PC-9 (cell line): Measurements from ENCODE around the gene ATG3. TPM values are rescaled to one million over a fixed set of nuclear protein-coding genes. Genes with fewer than 3 reads are reported as not detected.

Source experiments
- BruUV-seq: library from RNA; stranded (reverse); fragments of 400-500 nt; replicated peaks from 2 replicates; lab custom pipeline; 2021; lab: Mats Ljungman, UMichigan
- CTCF ChIA-PET: fragments of 300-600 bp; sonication (Branson Sonifier 250); formaldehyde crosslinking; loops from one replicate; lab custom pipeline; 2022; ENCODE audit warnings: antibody characterized with exemption; lab: Charles Lee
- POLR2A ChIA-PET: fragments of 300-600 bp; sonication (Branson Sonifier 250); formaldehyde crosslinking; loops from one replicate; lab custom pipeline; 2022; ENCODE audit warnings: antibody characterized with exemption; ENCODE audit not compliant: unreplicated experiment; lab: Charles Lee
- DNase-seq, 2 experiments: peaks; one replicate each; pipeline versions ENCODE4 v3.0.0 to v3.0.0-alpha.2; 2015 to 2022; ENCODE audit warnings: mixed read lengths in 1 of 2
- H2AFZ ChIP-seq: fragments of 200-600 bp; sonication (generic); 2 replicates; pipeline ENCODE4 v1.8.1; 2017; ENCODE audit warnings: antibody characterized with exemption
- H3F3A ChIP-seq: fragments of 200-600 bp; sonication (generic); 2 replicates; pipeline ENCODE4 v1.8.1; 2017; ENCODE audit warnings: antibody characterized with exemption, mild to moderate bottlenecking, low read depth; ENCODE audit not compliant: insufficient read depth
- H3K27ac ChIP-seq: fragments of 200-600 bp; sonication (generic); 2 replicates; pipeline ENCODE4 v1.6.1; 2016; ENCODE audit warnings: mixed run types
- H3K27me3 ChIP-seq: fragments of 200-600 bp; sonication (generic); 2 replicates; pipeline ENCODE4 v1.6.1; 2016; ENCODE audit warnings: low read depth, mixed run types; ENCODE audit not compliant: insufficient read depth
- H3K36me3 ChIP-seq: fragments of 200-600 bp; sonication (generic); 2 replicates; pipeline ENCODE4 v1.6.1; 2016; ENCODE audit warnings: low read depth, mixed run types
- H3K4me1 ChIP-seq: fragments of 200-600 bp; sonication (generic); replicated peaks from 2 replicates; pipeline ENCODE4 v1.6.1; 2016; ENCODE audit warnings: mixed run types; ENCODE audit not compliant: insufficient read depth
- H3K4me2 ChIP-seq: fragments of 200-600 bp; sonication (generic); 2 replicates; pipeline ENCODE4 v1.6.1; 2017; ENCODE audit warnings: mixed run types
- H3K4me3 ChIP-seq: fragments of 200-600 bp; sonication (generic); 2 replicates; pipeline ENCODE4 v1.6.1; 2016; ENCODE audit warnings: mixed run types
- H3K79me2 ChIP-seq: fragments of 200-600 bp; sonication (generic); 2 replicates; pipeline ENCODE4 v1.6.1; 2017; ENCODE audit warnings: low read depth, mixed run types
- H3K9me2 ChIP-seq: fragments of 200-600 bp; sonication (generic); 2 replicates; pipeline ENCODE4 v1.8.1; 2017; ENCODE audit warnings: mild to moderate bottlenecking; ENCODE audit not compliant: insufficient read depth
- H3K9me3 ChIP-seq: fragments of 200-600 bp; sonication (generic); 2 replicates; pipeline ENCODE4 v1.8.1; 2016; ENCODE audit warnings: low read depth; ENCODE audit not compliant: insufficient read depth
- H4K20me1 ChIP-seq: fragments of 200-600 bp; sonication (generic); 2 replicates; pipeline ENCODE4 v1.8.1; 2017; ENCODE audit not compliant: insufficient read depth
- CTCF ChIP-seq: fragments of 200-600 bp; sonication (generic); conservative IDR thresholded peaks from 2 replicates; pipeline ENCODE4 v1.6.1; 2017; ENCODE audit warnings: mixed run types, antibody characterized with exemption, mild to moderate bottlenecking, moderate library complexity
- EZH2 ChIP-seq: fragments of 200-600 bp; sonication (generic); IDR thresholded peaks from 2 replicates; pipeline ENCODE4 v1.8.0; 2017; ENCODE audit warnings: antibody characterized with exemption, low read depth
- intact Hi-C: fragments of 100-400 bp; cut with micrococcal nuclease; formaldehyde crosslinking; loops from one replicate; pipeline ENCODE4 v1.10.0; 2022; ENCODE audit not compliant: unreplicated experiment
- total RNA-seq: library from RNA; stranded (reverse); gene quantifications from 2 replicates; pipeline ENCODE4 v1.2.3, GENCODE V29; 2021

The ATG3 gene
- total RNA-seq, 1 experiment from 2014 or later = 68.9 TPM

DNA sequence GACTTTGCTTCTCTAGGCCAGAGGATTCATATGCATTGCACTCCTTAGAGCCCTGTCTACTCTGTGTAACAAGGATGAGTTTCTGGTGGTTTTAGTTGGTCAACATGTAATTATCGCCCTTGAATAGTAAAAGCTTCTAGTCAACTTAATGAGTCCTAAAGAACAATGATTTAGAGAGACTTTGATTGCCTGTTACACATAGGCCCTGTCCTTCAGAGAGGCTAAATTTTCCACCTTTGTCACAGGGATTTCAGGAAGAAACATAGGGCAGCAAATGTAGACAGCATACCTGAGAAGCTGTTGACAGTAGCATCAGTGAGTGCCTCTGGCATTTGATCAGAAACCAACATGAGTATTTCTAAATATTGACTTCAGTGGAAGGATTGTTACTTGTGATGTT is 69.6 kb downstream of the ATG3 start:
- peaks cover 5% of the 10 kb centered on the region; the same call in 1 of the 2 replicates for H3K27me3 ChIP-seq
- H3K4me3 ChIP-seq = no peak overlapping the region
- no peak overlapping the region for H2AFZ ChIP-seq
- intact Hi-C loops = no loop called here
- H3K36me3 ChIP-seq = no peaks in the 10 kb centered on the region
- no TSS peak for BruUV-seq
- CTCF ChIA-PET = no interaction called here
- POLR2A ChIA-PET = no interaction called here
- no peaks in the 10 kb centered on the region; the same call in 1 of the 2 replicates for H3K9me2 ChIP-seq
- no peaks in the 10 kb centered on the region for H4K20me1 ChIP-seq
- no peaks in the 10 kb centered on the region for H3K79me2 ChIP-seq
- no peaks in the 10 kb centered on the region for H3K9me3 ChIP-seq
- H3K4me2 ChIP-seq = no peak overlapping the region
- DNase-seq = no peak
- H3K4me1 ChIP-seq = no peaks in the 10 kb centered on the region
- no peak for TF ChIP-seq EZH2
- TF ChIP-seq CTCF = no peak
- no peak overlapping the region for H3K27ac ChIP-seq
- H3F3A ChIP-seq = no peaks in the 10 kb centered on the region

GRCh38 chr3:112491373-112491772 is 70.4 kb downstream of the ATG3 start:
- Histone ChIP-seq H3K79me2 (no peaks in the 10 kb centered on the region), H3K27ac (no peak overlapping the region), H3F3A (no peaks in the 10 kb centered on the region), H3K4me3 (no peak overlapping the region), H3K27me3 (peaks cover 5% of the 10 kb centered on the region; the same call in 1 of the 2 replicates), H3K4me2 (no peak overlapping the region), H3K36me3 (no peaks in the 10 kb centered on the region), H3K9me2 (no peaks in the 10 kb centered on the region; the same call in 1 of the 2 replicates), H2AFZ (no peak overlapping the region), H3K9me3 (no peaks in the 10 kb centered on the region), H4K20me1 (no peaks in the 10 kb centered on the region), H3K4me1 (no peaks in the 10 kb centered on the region)
- no peak for TF ChIP-seq CTCF
- TF ChIP-seq EZH2 = no peak
- BruUV-seq = no TSS peak
- POLR2A ChIA-PET = no interaction called here
- CTCF ChIA-PET = no interaction called here
- DNase-seq = no peak
- intact Hi-C loops = no loop called here

DNA sequence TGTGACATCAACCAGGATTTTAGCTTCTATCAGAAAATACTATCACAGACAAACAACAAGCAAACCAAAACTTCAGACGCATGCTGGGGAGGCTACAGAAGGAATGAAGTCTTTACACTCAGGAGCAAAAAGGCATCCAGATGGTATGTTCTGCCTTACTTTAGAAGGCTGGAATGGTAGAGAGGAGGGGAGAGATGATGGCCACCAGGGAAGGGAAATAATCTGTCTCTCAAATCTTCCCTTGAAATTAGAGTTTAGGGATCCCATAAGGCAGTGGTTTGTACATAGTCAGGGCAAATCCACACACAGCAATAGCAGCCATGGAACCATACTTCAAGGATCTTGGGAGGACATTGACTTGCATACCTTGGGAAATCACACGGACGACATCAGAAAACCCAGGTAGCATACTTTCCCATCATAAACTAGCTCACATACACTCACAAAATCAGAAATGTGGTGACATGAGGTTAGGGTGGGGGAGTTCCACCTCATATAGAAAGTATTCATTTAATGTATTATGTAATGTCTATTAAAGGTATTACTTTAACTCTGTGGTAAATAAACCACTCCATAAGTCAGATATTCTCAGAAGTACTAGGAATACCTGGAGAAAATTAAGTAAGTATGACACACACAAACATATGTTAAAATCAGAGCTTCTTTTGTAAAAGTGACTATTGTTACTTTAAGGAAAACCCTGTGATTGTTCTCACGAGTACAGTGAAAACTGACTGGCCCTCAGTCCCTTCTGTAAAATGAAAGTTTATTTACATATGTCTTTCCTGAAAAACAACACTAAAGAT is 71.9 kb downstream of the ATG3 start:
- Histone ChIP-seq H3K9me3 (no peaks in the 10 kb centered on the region), H3K4me3 (no peak overlapping the region), H3K36me3 (no peaks in the 10 kb centered on the region), H3F3A (no peaks in the 10 kb centered on the region), H2AFZ (no peak overlapping the region), H3K27ac (no peak overlapping the region), H4K20me1 (no peaks in the 10 kb centered on the region), H3K79me2 (no peaks in the 10 kb centered on the region), H3K4me1 (no peaks in the 10 kb centered on the region), H3K9me2 (no peaks in the 10 kb centered on the region; the same call in 1 of the 2 replicates), H3K4me2 (no peak overlapping the region), H3K27me3 (peaks cover 5% of the 10 kb centered on the region; the same call in 1 of the 2 replicates)
- intact Hi-C loops = no loop called here
- no peak for TF ChIP-seq CTCF
- no peak for TF ChIP-seq EZH2
- CTCF ChIA-PET = no interaction called here
- POLR2A ChIA-PET = no interaction called here
- no peak for DNase-seq
- BruUV-seq = no TSS peak
